Measurements from ENCODE around the gene KIAA2012.

KIAA2012 gene

DNA sequence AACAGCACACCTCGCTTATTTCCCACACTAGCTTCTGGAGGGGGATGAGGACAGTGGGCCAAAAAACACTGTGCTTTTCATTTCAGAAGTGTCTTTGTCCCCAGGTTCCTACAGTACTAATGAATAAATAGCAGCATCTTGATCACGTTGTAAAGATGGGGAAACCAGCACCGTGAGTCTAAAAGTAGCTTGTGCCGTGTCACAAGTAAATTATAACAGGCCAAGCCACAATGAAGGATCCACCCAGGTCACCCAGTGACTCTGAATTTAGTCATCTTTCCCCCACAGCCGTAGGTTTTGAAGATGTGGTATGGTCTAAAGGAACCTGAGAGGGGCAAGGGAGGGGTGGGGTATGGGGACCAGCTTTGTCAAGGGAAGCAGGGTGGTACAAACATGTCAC lies 30.6 kb upstream of the KIAA2012 start:
- DNase-seq, result no peak

DNA sequence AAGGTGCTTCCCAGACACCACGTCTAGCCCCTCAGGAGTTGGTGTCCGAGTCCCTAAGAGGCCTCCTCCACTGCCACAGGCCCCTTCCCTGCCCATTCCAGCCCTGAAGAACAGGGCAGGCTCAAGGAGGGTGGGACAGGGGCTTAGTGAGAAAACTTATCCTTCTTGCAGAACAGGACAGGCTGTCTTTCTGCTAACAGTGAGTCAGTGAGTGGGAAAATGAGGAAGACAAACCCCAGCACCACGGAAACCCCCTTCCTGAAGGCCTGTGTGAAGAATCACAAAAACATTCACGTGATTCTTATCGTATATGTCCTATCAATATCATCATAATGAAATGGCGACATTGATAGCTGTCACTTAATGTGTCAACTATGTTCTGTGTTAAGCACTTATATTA lies 29.6 kb upstream of the KIAA2012 start:
- DNase-seq, result no peak

DNA sequence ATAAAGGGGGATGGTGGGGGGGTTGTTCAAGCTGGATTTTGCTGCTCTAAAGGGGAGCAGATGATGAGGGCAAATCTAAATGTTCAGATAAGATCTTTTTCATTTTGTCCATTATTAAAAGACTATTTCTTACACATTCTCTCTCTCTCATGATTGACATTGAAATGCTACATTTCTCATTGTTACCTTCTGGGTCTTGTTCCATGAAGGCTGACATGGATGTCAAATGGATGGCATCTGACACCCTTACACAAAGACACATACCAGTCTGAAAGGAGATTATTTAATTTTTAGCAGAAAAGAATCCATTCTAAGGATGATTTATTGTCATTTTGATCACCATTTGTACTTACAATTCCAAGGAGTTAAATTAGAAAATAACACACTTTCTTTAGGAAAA lies 28.3 kb upstream of the KIAA2012 start:
- no peak for DNase-seq

DNA sequence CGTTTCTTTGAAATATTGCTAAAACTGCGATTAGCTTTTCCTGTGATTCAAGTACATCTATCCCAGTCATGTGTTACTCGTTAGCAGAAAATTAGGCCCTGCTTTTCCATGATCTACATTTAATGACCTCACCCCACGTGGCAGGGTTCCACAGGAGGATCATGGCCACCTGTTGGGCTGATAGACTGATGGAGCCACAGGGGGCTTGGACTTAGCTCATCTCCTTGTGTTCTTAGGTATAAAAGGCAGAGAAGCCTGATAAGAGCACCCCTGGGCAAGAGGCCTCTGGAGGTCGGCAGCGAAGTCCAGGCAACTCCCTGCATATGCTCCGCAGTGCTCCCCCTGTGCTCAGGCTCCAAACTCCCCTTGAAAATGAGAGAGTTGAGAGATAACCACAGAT lies 26.5 kb upstream of the KIAA2012 start:
- no peak for DNase-seq

DNA sequence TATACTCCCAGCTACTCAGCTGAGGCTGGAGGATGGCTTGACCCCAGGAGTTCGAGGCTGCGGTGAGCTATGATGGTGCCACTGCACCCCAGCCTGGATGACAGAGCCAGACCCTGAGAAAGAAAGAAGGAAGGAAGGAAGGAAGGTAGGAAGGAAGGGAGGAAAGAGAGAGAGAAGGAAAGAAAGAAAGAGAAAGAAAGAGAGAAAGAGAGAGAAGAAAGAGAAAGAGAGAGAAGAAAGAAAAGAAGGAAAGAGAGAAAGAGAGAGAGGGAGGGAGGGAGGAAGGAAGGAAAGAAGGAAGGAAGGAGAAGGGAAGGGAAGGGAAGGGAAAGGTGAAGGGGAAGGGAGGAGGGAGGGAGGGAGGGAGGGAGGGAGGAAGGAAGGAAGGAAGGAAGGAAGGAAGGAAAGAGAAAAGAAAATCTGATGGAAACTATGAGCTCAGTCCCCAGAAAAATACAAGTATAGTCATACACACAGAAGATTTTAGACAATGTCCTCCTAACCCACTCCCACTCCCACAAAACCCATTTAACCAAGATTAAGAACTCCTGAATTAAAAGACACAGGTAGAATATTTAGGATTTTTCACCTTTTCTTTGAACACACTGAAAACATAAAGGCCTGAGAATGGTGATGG lies 23.8 kb upstream of the KIAA2012 start:
- DNase-seq, result no peak

DNA sequence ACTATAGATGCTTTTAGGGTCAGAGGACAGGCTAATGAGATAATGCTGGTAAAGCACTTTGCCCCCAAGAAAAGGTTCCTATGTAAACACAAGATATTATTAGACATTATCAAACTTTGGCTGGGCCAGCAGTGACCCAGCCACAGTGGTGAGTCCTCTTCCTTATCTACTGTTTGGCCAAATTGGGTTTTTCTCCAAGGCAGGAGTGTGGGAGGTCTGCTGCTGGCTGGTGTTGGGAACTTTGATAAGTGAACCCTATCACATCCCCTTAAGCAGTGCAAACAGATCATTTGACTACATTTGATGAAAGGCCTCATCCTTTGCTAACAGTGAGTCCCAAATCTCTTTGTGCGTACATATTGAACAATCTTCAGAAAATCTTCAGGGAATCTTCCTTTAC lies 23.2 kb upstream of the KIAA2012 start:
- no peak for DNase-seq

DNA sequence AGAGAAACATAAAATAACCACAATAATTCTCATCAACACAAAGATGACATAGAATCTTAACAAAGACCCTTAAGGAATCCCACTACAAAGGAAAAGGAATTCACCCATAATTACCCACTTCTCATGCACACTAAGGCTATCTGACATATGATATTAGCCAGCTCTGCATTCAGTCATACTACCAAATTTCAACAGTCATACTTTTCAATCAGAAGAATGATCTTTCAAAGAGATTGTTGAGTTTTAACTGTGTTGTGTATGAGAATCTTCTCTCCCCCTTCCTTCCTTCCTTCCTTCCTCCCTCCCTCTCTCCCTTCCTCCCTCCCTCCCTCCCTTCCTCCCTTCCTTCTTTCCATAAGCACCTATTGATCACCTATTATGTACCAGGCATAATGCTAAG lies 22.4 kb upstream of the KIAA2012 start:
- no peak for DNase-seq

DNA sequence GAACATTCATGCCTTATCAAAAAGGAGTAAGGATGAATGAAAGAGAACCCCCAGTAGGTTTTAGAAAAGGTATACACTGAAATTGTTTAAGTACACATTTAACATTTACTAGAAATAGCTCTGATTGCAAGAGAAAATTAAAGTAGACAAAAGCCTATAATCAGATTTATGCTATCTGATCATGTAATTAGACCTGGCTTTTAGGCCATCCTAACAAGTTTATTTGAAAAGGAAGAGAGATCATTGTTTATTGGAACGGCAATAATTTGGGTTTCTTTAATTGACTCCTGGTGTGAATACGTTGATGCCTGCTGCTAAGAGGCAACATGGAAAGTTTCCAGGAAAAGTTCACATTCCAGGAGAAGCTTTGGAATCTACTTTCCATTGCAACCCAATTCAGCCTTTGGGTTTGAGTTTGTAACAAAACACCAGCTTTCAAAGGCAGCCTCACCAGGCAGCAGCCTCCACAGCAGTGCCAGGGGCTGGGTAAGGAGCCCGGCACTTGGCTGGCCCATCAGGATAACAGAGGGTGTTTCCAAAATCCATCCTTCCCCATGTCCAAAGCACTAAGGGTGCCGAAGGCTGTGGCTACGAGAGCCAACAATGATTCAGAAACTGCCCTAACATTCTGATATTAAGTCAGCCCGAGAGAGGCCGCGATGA lies 21.4 kb upstream of the KIAA2012 start:
- peak in 9 of 58 donors; percentile 4 to 60 (median 31) for DNase-seq

DNA sequence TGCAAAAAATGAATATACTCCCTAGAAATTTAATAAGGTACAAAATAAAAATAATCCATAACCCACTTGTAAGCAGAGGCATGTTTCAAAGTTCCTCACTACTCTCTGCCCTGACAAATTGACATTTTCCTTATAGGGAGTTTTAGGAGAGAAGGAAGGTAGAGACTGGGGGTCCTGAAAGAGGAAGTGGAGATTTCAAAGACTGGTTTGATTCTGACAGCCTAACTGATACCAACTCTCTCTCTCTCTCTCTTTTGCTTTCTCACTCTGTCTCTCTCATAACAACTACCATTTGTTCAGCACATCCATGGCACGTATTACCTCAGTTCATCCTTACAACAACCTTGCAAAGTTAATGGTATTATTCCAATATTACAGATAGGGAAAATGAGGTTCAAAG lies 20.8 kb upstream of the KIAA2012 start:
- no peak for DNase-seq

DNA sequence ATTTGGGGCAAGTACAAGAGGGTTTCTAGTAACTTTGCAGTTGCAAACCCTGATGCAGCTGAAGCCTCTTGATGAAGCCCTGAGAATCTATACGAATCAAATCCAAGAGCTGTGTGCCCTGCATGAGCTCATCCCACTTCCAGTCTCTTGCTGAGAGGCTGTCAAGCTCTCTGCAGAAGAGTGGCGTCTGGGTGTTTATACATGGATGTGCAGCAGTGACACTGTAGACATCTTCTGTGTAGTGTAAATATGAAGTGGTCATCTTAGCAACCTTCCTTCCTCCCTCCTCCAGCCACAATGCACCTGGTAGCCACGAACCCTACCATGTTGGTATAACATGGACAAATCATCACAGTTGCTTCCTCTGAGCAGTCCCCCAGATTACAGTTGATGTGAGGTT lies 18.4 kb upstream of the KIAA2012 start:
- no peak for DNase-seq

DNA sequence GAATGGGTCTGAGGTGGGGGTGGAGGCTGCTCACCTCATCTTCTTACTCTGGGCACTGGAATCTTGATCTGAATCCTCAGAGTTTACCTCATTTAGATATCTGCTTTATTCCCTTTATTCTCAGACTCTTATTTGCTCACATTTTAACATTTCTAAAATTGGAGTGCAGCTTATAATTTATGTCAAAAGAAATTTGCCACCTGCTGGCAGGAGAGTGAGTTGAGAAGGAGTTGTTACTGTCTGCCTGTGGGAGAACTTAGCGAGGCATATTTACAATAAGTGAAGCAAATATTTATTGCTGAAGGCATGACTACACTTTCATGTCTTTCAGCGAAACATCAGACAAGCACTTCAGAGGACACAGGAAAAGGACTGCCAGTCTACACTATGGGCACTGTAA lies 16.4 kb upstream of the KIAA2012 start:
- DNase-seq, result no peak

DNA sequence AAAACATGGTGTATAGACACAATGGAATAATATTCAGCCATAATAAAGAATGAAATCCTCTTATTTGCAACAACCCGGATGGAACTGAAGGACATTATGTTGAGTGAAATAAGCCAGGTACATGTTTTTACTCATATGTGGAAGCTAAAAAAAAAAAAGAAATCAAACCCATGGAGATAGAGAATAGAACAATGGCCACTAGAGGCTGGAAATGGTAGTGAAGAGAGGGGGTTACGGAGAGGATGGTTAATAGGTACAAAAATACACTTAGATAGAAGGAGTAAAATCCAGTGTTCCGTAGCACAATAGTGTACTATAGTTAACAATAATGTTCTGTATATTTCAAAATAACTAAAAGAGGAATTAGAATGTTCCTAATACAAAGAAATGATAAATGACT lies 12.8 kb upstream of the KIAA2012 start:
- no peak for DNase-seq

DNA sequence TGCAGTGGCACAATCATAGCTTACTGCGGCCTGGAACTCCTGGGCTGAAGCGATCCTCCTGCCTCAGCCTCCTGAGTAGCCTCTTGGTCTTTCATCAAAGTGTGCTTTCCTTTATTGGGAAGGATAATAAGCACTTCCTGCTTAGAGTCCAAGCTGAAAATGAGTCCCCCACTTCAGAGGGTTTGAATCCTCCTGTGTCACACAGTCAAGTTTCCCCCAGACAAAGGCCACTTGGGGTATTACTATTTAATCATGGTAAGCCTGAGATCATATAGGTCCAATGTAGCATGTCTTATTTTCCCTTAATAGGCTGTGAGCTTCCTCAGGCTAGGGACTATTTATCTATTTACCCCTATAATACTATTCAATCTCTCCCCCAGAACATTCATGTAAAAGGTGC lies 11.4 kb upstream of the KIAA2012 start:
- DNase-seq, result no peak

DNA sequence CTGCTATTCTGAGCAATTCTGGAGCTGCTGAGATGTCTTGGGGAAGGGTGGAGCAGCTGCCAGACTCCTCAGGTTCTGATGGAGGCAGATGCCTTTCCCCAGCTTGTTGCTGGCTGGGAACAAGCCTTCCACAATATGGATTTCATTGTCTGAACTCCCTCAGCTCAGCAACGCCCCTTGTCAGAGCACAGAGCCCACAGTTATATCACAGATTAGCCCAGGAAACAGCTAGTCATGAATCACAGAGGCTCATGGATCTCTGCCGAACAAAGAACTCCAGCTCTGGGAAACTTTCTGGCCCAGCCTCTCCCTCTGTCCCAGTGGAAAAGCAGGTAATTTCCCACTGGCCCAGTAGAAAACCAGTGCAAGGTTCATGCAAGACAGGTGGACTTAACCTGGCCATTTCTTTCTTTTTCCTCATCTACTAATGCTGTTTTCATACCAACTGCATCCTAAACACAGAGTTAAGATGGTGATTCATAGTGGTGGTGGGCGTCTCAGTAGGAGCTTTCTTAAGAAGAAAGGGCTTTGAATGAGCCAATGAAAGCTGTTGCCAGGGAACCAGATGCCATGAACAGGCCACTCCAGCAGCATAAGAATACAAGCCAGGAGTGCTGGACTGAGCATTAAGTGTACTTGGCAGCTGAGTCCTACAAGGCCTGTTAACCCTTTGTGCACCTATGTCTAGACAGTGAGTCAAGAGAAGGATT lies 8.7 kb upstream of the KIAA2012 start:
- DNase-seq, result peak in 37 of 58 donors; percentile 4 to 77 (median 44)

DNA sequence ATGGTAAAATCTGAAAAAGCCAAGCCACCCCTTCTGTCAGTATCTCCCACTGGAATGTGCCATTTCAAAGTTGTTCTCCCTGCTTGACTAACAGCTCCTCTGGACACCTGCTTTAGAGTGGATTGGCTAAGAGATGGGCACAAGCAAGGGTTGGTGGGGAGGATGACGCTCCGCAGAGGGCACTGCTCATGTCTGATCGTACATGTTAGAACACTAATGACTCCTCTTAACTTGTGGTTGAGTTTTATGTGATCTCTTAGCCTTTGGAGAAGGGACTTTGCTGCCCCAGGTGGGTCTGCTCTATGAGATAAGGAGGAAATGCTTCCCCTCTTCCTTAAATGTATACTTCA lies 8.2 kb upstream of the KIAA2012 start:
- no peak for DNase-seq

DNA sequence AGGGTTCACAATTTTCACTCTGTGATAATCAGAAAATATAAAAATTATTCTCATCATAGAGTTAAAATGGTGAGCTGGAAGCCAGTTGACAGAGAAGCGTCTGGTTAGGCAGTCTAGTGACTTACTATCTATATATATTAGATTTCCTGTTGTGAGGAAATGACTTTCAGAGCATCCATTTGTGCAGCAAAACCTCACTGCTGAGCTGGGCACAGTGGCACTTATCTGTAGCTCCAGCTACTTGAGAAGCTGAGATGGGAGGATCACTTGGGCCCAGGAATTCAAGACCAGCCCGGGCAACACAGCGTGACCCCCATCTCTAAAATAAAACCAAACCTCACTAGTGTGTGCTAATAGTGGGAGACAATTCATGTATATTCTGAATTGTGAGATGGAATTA lies 7.2 kb upstream of the KIAA2012 start:
- no peak for DNase-seq

DNA sequence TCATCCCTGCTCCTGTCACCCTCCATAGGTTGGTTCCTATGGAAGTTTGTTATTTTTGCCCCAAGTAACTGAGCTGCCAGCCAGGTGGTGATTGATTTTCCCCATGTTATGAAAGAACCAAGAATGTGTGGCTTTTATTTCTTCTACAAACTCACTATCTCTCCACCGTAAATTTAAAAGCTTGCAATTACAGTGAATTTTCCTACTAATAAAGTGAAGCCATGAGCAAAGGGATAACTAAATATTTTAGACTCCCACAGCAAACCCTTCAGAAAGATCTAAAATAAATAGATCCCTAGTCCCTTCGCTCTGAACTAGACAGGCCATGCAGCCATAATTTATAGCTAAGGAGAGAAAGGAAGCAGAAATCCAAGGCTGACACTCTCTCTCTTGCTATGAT lies 6.2 kb upstream of the KIAA2012 start:
- no peak for DNase-seq

DNA sequence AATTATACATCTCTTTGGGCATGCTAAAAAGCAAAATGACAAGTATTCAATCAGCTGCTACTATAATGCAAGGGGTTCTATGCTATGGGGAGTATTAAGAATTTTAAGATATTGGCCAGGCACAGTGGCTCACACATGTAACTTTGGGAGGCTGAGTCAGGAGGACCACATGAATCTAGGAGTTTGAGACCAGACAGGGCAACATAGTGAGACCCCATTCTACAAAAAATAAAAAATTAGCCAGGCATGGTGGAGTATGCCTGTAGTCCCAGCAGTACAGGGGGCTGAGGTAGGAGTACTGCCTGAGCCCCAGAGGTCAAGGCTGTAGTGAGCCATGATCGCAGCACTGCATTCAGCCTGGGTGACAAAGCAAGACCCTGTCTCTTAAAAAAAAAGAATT lies 5.5 kb upstream of the KIAA2012 start:
- no peak for DNase-seq

DNA sequence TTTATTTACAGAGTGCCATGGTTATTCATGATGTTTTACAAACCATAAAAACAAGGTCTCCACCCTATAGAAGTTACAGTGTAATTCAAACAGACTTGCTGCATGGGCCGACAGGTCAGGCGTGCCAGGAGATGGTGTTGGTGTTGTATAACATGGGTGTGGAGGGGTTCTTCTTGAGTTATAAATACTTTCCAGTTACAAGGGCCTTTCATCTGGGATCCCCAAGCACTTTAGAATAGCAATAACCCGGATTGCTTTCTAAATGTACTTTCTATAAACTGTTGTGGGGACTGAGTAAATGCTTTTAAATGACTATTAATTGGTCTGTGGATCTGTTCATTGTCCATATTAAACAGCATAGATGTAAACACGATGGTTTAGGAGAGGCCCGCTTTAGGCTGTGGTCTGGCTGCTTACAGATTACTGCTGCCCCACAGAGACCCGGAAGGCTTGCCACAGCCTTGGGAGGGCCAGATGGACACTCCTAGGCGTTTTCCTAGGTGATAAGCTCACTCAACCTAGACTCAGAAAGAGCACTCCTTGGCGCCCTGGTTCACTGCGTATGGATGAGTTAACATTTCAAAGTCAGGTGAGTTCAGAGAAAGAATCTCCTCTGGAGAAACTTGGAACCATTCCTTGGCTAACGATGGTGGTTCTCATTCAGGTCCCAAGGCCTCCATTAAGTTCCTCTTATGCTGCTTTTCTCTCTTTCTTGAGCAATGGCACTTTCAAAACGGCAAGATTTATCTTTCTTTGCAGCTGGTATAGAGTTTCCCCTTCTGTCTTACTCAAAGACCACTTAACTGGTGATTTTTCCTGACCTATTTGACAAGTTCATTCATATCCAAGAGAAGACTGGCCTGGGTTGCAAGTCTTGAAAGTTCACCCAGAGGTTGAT lies 3.6 kb upstream of the KIAA2012 start:
- no peak for DNase-seq

DNA sequence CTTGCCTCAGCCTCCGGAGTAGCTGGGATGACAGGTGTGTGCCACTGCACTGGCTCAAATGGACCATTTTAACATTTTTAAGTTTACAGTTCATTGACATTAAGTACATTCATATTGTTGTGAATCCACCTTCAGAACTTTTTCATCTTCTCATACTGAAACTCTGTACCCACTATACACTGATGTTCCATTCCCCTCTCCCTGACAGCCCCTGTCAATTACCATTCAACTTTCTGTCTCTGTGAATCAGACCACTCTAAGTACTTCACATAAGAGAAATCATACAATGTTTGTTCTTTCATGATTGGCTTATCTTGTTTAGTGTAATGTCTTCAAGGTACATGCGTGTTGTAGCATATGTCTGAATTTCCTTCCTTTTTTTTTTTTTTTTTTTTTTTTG lies 1.9 kb upstream of the KIAA2012 start:
- no peak for DNase-seq

DNA sequence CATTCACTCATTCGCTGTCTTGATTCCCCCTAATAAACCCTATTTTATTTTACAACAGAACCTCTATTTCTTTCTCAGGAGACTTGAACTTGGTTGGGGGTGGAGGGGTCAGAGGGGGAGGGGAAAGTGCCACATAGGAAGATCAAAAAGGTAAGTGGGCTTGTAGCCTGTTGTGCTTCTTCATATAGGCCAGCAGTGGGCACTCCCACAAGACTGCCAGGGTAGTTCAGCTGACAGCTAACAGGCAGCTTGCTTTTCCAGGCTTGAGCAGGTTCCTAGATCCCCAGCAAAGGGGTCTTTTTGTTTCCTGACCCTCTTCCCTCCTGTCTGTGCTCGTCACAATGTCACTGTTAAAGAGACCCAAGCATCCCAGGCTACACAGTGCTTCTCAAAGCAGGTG lies 829 bp upstream of the KIAA2012 start:
- no peak for DNase-seq

DNA sequence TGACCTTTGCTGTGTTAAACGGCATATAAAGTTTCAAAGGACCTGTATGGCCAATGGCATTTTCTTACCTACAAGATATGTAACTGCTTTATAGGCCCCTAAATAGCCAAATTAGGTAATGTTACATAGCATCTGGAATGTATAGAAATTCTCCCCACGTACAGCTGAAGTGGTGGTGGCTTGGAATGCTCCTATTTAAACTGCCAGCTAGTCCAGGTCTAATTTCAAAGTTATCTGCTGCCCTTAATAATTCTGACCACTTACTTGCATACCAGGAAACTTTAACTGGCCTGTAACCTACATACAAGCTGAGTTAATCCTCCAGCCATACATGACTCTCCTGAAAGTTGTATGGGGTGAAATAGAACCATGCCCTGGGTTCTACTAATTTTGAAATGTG lies 1.3 kb downstream of the KIAA2012 start:
- no peak for DNase-seq

All from anterior cingulate cortex (tissue), 58 donors.